IMR-90 (cell line): ENCODE data around the gene EXOC3L4. TPM values are rescaled to one million over a fixed set of nuclear protein-coding genes. Genes with fewer than 3 reads are reported as not detected.
A peak's percentile ranks its signal among the peaks of the same experiment; 100 is the strongest.

ENCODE experiments used
- ATAC-seq: fragments of 200-7000 bp; cut with Tn5 transposase; 2 replicates; pipeline ENCODE4 v1.9.1; 2020; ENCODE audit warnings: low read depth, mild to moderate bottlenecking, moderate library complexity
- BruUV-seq: library from RNA; stranded (reverse); fragments of 400-500 nt; replicated peaks from 2 replicates; lab custom pipeline; 2021; lab: Mats Ljungman, UMichigan
- CTCF ChIA-PET: fragments of 300-600 bp; formaldehyde crosslinking; extraction: SDS; loops from one replicate; lab custom pipeline; 2021; ENCODE audit warnings: antibody characterized with exemption; lab: Yijun Ruan, JAX
- POLR2A ChIA-PET: fragments of 300-600 bp; sonication (Branson Sonifier 250); formaldehyde crosslinking; loops from one replicate; lab custom pipeline; 2022; ENCODE audit warnings: antibody characterized with exemption; ENCODE audit not compliant: unreplicated experiment; lab: Charles Lee
- DNase-seq: peaks from one replicate; pipeline ENCODE4 v3.0.0; 2013
- H2AFZ ChIP-seq: replicated peaks from 2 replicates; pipeline ENCODE3; 2013; ENCODE audit warnings: low read length, mild to moderate bottlenecking; ENCODE audit not compliant: poor library complexity
- H2AK5ac ChIP-seq: 2 replicates; pipeline ENCODE4 v1.6.1; 2013; ENCODE audit warnings: low read depth, low read length, inconsistent platforms
- H2AK9ac ChIP-seq: replicated peaks from 2 replicates; pipeline ENCODE3; 2013; ENCODE audit warnings: mild to moderate bottlenecking, low read depth, low read length, moderate library complexity; ENCODE audit not compliant: poor library complexity
- H2BK120ac ChIP-seq: 2 replicates; pipeline ENCODE4 v1.6.1; 2013; ENCODE audit warnings: low read depth, low read length, inconsistent platforms
- H2BK15ac ChIP-seq: 3 replicates; pipeline ENCODE4 v1.6.1; 2013; ENCODE audit warnings: low read depth, low read length, inconsistent platforms
- H2BK20ac ChIP-seq: 2 replicates; pipeline ENCODE4 v1.6.1; 2013; ENCODE audit warnings: low read depth, mild to moderate bottlenecking, inconsistent platforms, low read length, moderate library complexity
- H2BK5ac ChIP-seq: 2 replicates; pipeline ENCODE4 v1.6.1; 2013; ENCODE audit warnings: mild to moderate bottlenecking, low read depth, low read length, inconsistent platforms; ENCODE audit not compliant: poor library complexity, severe bottlenecking
- H3K14ac ChIP-seq: replicated peaks from 2 replicates; pipeline ENCODE4 v1.6.1; 2013; ENCODE audit warnings: low read depth, low read length, inconsistent platforms
- H3K18ac ChIP-seq: 2 replicates; pipeline ENCODE4 v1.6.1; 2013; ENCODE audit warnings: low read depth, low read length, control low read depth
- H3K23ac ChIP-seq: 2 replicates; pipeline ENCODE4 v1.6.1; 2013; ENCODE audit warnings: low read depth, low read length, inconsistent platforms
- H3K27ac ChIP-seq: 2 replicates; pipeline ENCODE4 v1.5.1; 2013; ENCODE audit warnings: mild to moderate bottlenecking, control low read depth, low read length; ENCODE audit not compliant: insufficient read depth
- H3K27me3 ChIP-seq: 2 replicates; pipeline ENCODE4 v1.6.1; 2013; ENCODE audit warnings: low read length; ENCODE audit not compliant: control insufficient read depth, insufficient read depth
- H3K36me3 ChIP-seq: 2 replicates; pipeline ENCODE4 v1.6.1; 2013; ENCODE audit warnings: low read length, mixed read lengths; ENCODE audit not compliant: control insufficient read depth, insufficient read depth
- H3K4ac ChIP-seq: 2 replicates; pipeline ENCODE4 v1.6.1; 2013; ENCODE audit warnings: low read depth, low read length, inconsistent platforms
- H3K4me1 ChIP-seq: 2 replicates; pipeline ENCODE4 v1.6.1; 2013; ENCODE audit warnings: low read length, mixed read lengths; ENCODE audit not compliant: control insufficient read depth, insufficient read depth
- H3K4me2 ChIP-seq: 2 replicates; pipeline ENCODE4 v1.6.1; 2013; ENCODE audit warnings: low read depth, mild to moderate bottlenecking, control low read depth, low read length, moderate library complexity
- H3K4me3 ChIP-seq: 2 replicates; pipeline ENCODE4 v1.5.1; 2013; ENCODE audit warnings: low read depth, mild to moderate bottlenecking, control low read depth, low read length, moderate library complexity; ENCODE audit not compliant: insufficient read depth
- H3K56ac ChIP-seq: 2 replicates; pipeline ENCODE4 v1.6.1; 2013; ENCODE audit warnings: low read length, inconsistent platforms; ENCODE audit not compliant: insufficient read depth; ENCODE audit errors: extremely low read depth
- H3K79me1 ChIP-seq, 2 experiments: 2 replicates each; pipeline ENCODE4 v1.6.1; 2013; ENCODE audit warnings: low read length in 2 of 2, inconsistent platforms in 1 of 2, low read depth in 1 of 2
- H3K9ac ChIP-seq: 2 replicates; pipeline ENCODE4 v1.6.1; 2013; ENCODE audit warnings: low read depth, low read length, control low read depth
- H3K9me1 ChIP-seq: 2 replicates; pipeline ENCODE4 v1.6.1; 2013; ENCODE audit warnings: low read length, inconsistent platforms; ENCODE audit not compliant: insufficient read depth
- H3K9me3 ChIP-seq: 2 replicates; pipeline ENCODE4 v1.6.1; 2013; ENCODE audit warnings: low read length; ENCODE audit not compliant: control insufficient read depth, insufficient read depth
- H4K20me1 ChIP-seq: 2 replicates; pipeline ENCODE4 v1.6.1; 2013; ENCODE audit warnings: low read length, inconsistent platforms; ENCODE audit not compliant: insufficient read depth
- H4K5ac ChIP-seq: 2 replicates; pipeline ENCODE4 v1.6.1; 2013; ENCODE audit warnings: mild to moderate bottlenecking, low read depth, low read length, control low read depth
- H4K8ac ChIP-seq, 2 experiments: 2 replicates each; pipeline ENCODE4 v1.6.1; 2013; ENCODE audit warnings: low read depth in 2 of 2, low read length in 2 of 2, control low read depth in 1 of 2, inconsistent platforms in 1 of 2
- H4K91ac ChIP-seq: 2 replicates; pipeline ENCODE4 v1.6.1; 2013; ENCODE audit warnings: low read depth, low read length, inconsistent platforms; ENCODE audit not compliant: insufficient read depth
- CHD1 ChIP-seq: IDR thresholded peaks from 2 replicates; pipeline ENCODE4 v1.6.1; 2012; ENCODE audit warnings: low read depth, low read length, improper control_type of control experiment
- FOS ChIP-seq: fragments of 150-350 bp; IDR thresholded peaks from 2 replicates; pipeline ENCODE4 v1.6.1; 2016; ENCODE audit warnings: low read depth, low read length
- MAZ ChIP-seq: IDR thresholded peaks from 2 replicates; pipeline ENCODE4 v1.6.1; 2012; ENCODE audit warnings: low read depth, mild to moderate bottlenecking, low read length, improper control_type of control experiment, moderate library complexity, borderline replicate concordance
- USF2 ChIP-seq: fragments of 150-350 bp; IDR thresholded peaks from 2 replicates; pipeline ENCODE4 v1.6.1; 2017; ENCODE audit warnings: mild to moderate bottlenecking, antibody characterized with exemption, low read length, low read depth
- WGBS, 2 experiments: methylation state at CpG; one replicate each; pipeline versions ENCODE4 v1.1.5 to v1.1.7; 2013; ENCODE audit warnings: missing lambda C conversion rate in 2 of 2; ENCODE audit not compliant: insufficient read length in 1 of 2; ENCODE audit errors: extremely low coverage in 2 of 2; 5-methylcytosine and 5-hydroxymethylcytosine counted together
- dilution Hi-C: fragments of 300-500 bp; cut with HindIII; formaldehyde crosslinking; loops from one replicate; pipeline ENCODE4 v1.14.3; 2018; ENCODE audit warnings: low sequenced_read_pairs; ENCODE audit not compliant: unreplicated experiment
- in situ Hi-C: fragments of 300-500 bp; cut with MboI; formaldehyde crosslinking; loops from 3 replicates; pipeline ENCODE4 v1.14.3; 2019; ENCODE audit warnings: low sequenced_read_pairs, inconsistent platforms, mixed read lengths
- intact Hi-C: fragments of 100-400 bp; cut with micrococcal nuclease; formaldehyde crosslinking; loops from 2 replicates; pipeline ENCODE4 v1.10.0; 2022
- polyA plus RNA-seq, 3 experiments: library from polyadenylated mRNA; depleted of rRNA; stranded (reverse); fragments of >200 nt; gene quantifications; 2 replicates each; pipeline ENCODE4 v1.2.3, GENCODE V29; 2012; ENCODE audit warnings: low replicate concordance in 1 of 3
- total RNA-seq: library from RNA; depleted of rRNA; stranded (reverse); fragments of >200 nt; gene quantifications from 2 replicates; pipeline ENCODE4 v1.2.3, GENCODE V29; 2012

Gene EXOC3L4
- total and polyA plus RNA-seq, 2 of the 4 experiments (the other 2 are of a cell fraction), result not detected

- TF ChIP-seq MAZ, result no peak
These were observed 13.6 kb downstream of the EXOC3L4 start (continued) for GRCh38 chr14:103107941-103108748.

GRCh38 chr14:103108749-103109207, 14.3 kb downstream of the EXOC3L4 start:
- no TSS peak for BruUV-seq
- peak overlapping the region; percentile 20 for H4K5ac ChIP-seq
- no peak overlapping the region for H3K56ac ChIP-seq
- H2BK15ac ChIP-seq, result peak overlapping the region; percentile 81; the same call in 2 of the 3 replicates
- H3K79me1 ChIP-seq, result no peaks in the 10 kb centered on the region
- WGBS, 2 experiments, result no CpG with 5 or more reads among the region's 9 CpGs
- H3K9ac ChIP-seq, result no peak overlapping the region; the same call in 1 of the 2 replicates
- H3K14ac ChIP-seq, result peak overlapping the region; percentile 71; the same call in 1 of the 2 replicates
- H3K18ac ChIP-seq, result peak overlapping the region; percentile 71
- in situ Hi-C loops (no loop called here), dilution Hi-C loops (no loop called here), intact Hi-C loops (no loop called here)
- H2BK20ac ChIP-seq, result peak overlapping the region; percentile 58
- H3K4ac ChIP-seq, result peak overlapping the region; percentile 70
- no peak overlapping the region for H3K4me2 ChIP-seq
- H3K9me3 ChIP-seq, result no peaks in the 10 kb centered on the region
- peak overlapping the region; percentile 29 for H2AK9ac ChIP-seq
- peak overlapping the region; percentile 60 to 89 for H4K8ac ChIP-seq
- peaks cover 11% of the 10 kb centered on the region for H3K27me3 ChIP-seq
- H3K36me3 ChIP-seq, result no peaks in the 10 kb centered on the region
- ChIA-PET CTCF (interaction anchor here (0.6 to 1.5 kb wide), 3 partner anchors 41 to 78 kb away, joined by 3 to 4 read pairs (median 4); no protein-coding TSS in a partner anchor), POLR2A (no interaction called here)
- H2BK5ac ChIP-seq, result peak overlapping the region; percentile 75
- peak overlapping the region; percentile 3; the same call in 1 of the 2 replicates for H3K27ac ChIP-seq
- H2AK5ac ChIP-seq, result peak overlapping the region; percentile 95
- H4K91ac ChIP-seq, result peak overlapping the region; percentile 78
- H3K23ac ChIP-seq, result peak overlapping the region; percentile 0; the same call in 1 of the 2 replicates
- H2AFZ ChIP-seq, result peak overlapping the region; percentile 81
- H4K20me1 ChIP-seq, result no peaks in the 10 kb centered on the region
- H3K9me1 ChIP-seq, result peaks cover 12% of the 10 kb centered on the region; the same call in 1 of the 2 replicates
- H2BK120ac ChIP-seq, result peak overlapping the region; percentile 72
- DNase-seq (peak; percentile 73), ATAC-seq (no peak)
- H3K4me3 ChIP-seq, result no peak overlapping the region
- H3K4me1 ChIP-seq, result peaks cover 31% of the 10 kb centered on the region
- TF ChIP-seq USF2 (no peak), CHD1 (no peak), FOS (peak; percentile 48; the same call in 1 of the 2 replicates)
